CD4-positive, alpha-beta T cell (primary cell): Measurements from ENCODE around the gene NKD1. TPM values are rescaled to one million over a fixed set of nuclear protein-coding genes. Genes with fewer than 3 reads are reported as not detected.

ENCODE experiments used
- ATAC-seq: fragments of 200-7000 bp; cut with Tn5 transposase; one replicate; pipeline ENCODE4 v1.10.0; 2022; ENCODE audit warnings: mild to moderate bottlenecking; ENCODE audit not compliant: poor library complexity
- CTCF ChIA-PET: fragments of 350-600 bp; sonication (Branson Sonifier 250); formaldehyde crosslinking; loops from one replicate; lab custom pipeline; 2021; ENCODE audit warnings: antibody characterized with exemption, inconsistent platforms; lab: Charles Lee
- POLR2A ChIA-PET: fragments of 350-600 bp; sonication (Branson Sonifier 250); formaldehyde crosslinking; loops from one replicate; lab custom pipeline; 2021; ENCODE audit warnings: antibody characterized with exemption, inconsistent platforms; lab: Charles Lee
- DNase-seq, 14 experiments: peaks; one replicate each; pipeline ENCODE4 v3.0.0-alpha.2; 2013 to 2020; ENCODE audit warnings: mixed read lengths in 2 of 14
- H3K27ac ChIP-seq, 2 donors: one replicate each; pipeline versions ENCODE4 v1.5.1 to v1.7.0; 2013; ENCODE audit warnings: low read length in 2 of 2, low read depth in 1 of 2, mild to moderate bottlenecking in 1 of 2
- H3K27me3 ChIP-seq, 2 experiments: 1 replicate in 1 of 2; 2 replicates in 1 of 2; pipeline versions ENCODE4 v1.6.1 to v1.7.0; 2013; ENCODE audit warnings: low read length in 2 of 2, control low read depth in 1 of 2, mild to moderate bottlenecking in 1 of 2, moderate library complexity in 1 of 2; ENCODE audit not compliant: insufficient read depth in 2 of 2, control insufficient read depth in 1 of 2
- H3K36me3 ChIP-seq: one replicate; pipeline ENCODE4 v1.6.1; 2013; ENCODE audit warnings: low read length, control low read depth; ENCODE audit not compliant: insufficient read depth
- H3K4me1 ChIP-seq: one replicate; pipeline ENCODE4 v1.6.1; 2013; ENCODE audit warnings: low read length, control low read depth; ENCODE audit not compliant: insufficient read depth
- H3K4me3 ChIP-seq: one replicate; pipeline ENCODE4 v1.5.1; 2013; ENCODE audit warnings: mild to moderate bottlenecking, low read length, moderate library complexity
- H3K9me3 ChIP-seq, 2 experiments: 1 replicate in 1 of 2; 2 replicates in 1 of 2; pipeline versions ENCODE4 v1.6.1 to v1.7.0; 2013; ENCODE audit warnings: low read length in 2 of 2, mild to moderate bottlenecking in 2 of 2, control low read depth in 1 of 2, moderate library complexity in 1 of 2; ENCODE audit not compliant: control insufficient read depth in 1 of 2, insufficient read depth in 1 of 2
- H3K27ac Mint-ChIP-seq: one replicate; pipeline ENCODE4 v1.8.0; 2020; ENCODE audit warnings: mixed read lengths
- H3K27me3 Mint-ChIP-seq: one replicate; pipeline ENCODE4 v1.8.0; 2021; ENCODE audit warnings: mixed read lengths
- H3K36me3 Mint-ChIP-seq: one replicate; pipeline ENCODE4 v1.8.0; 2021; ENCODE audit warnings: low read depth, mixed read lengths
- H3K4me1 Mint-ChIP-seq: one replicate; pipeline ENCODE4 v1.8.0; 2021; ENCODE audit warnings: low read depth, mixed read lengths
- H3K4me3 Mint-ChIP-seq: one replicate; pipeline ENCODE4 v1.8.0; 2020; ENCODE audit warnings: mild to moderate bottlenecking, mixed read lengths
- H3K9me3 Mint-ChIP-seq: one replicate; pipeline ENCODE4 v1.8.0; 2020; ENCODE audit warnings: mixed read lengths
- intact Hi-C, 2 experiments: fragments of 100-400 bp; cut with DNase I in 1 of 2; cut with micrococcal nuclease in 1 of 2; formaldehyde crosslinking; loops; one replicate each; pipeline versions ENCODE4 v1.15.1 to v1.9.0; 2023 to 2025; cut with DNase I, micrococcal nuclease
- total RNA-seq, 174 experiments: library from RNA in 2 of 174; stranded (reverse) in 2 of 174; gene quantifications; one replicate each; pipeline ENCODE4 v1.2.3 and lab custom pipeline; 2021 to 2026
- TF ChIP-seq, protein P1 (sequence below): fragments of 200-600 bp; IDR thresholded peaks from one replicate; pipeline ENCODE4 v1.8.0; 2022; ENCODE audit warnings: antibody characterized with exemption, mild to moderate bottlenecking

Gene NKD1
- total RNA-seq, 2 experiments from 2014 or later: 6.1 to 9.8 TPM

- Mint-ChIP-seq H3K4me3 (no peak overlapping the region), H3K36me3 (peaks cover 78% of the 10 kb centered on the region), H3K27ac (peak overlapping the region; percentile 74), H3K27me3 (no peaks in the 10 kb centered on the region), H3K4me1 (peaks cover 43% of the 10 kb centered on the region), H3K9me3 (peaks cover 6% of the 10 kb centered on the region)
- CTCF ChIA-PET: interaction anchor here (2.2 to 2.6 kb wide), 2 partner anchors 73 to 135 kb away, joined by 10 to 19 read pairs; no protein-coding TSS in a partner anchor
- peaks cover 19 to 29% of the 10 kb centered on the region in 2 experiments for H3K9me3 ChIP-seq
- peaks cover 63% of the 10 kb centered on the region for H3K36me3 ChIP-seq
- no peaks in the 10 kb centered on the region for H3K27me3 ChIP-seq
- ATAC-seq: no peak
- DNase-seq: no peak
- no peak overlapping the region for H3K4me3 ChIP-seq
- H3K4me1 ChIP-seq: peaks cover 31% of the 10 kb centered on the region
- intact Hi-C loops: no loop called here
- POLR2A ChIA-PET: interaction anchor here (4.4 to 12.3 kb wide), 2 partner anchors 11 to 71 kb away, joined by 16 to 174 read pairs; partner anchors contain the start of genes CYLD and SNX20
- TF ChIP-seq, protein P1, sequence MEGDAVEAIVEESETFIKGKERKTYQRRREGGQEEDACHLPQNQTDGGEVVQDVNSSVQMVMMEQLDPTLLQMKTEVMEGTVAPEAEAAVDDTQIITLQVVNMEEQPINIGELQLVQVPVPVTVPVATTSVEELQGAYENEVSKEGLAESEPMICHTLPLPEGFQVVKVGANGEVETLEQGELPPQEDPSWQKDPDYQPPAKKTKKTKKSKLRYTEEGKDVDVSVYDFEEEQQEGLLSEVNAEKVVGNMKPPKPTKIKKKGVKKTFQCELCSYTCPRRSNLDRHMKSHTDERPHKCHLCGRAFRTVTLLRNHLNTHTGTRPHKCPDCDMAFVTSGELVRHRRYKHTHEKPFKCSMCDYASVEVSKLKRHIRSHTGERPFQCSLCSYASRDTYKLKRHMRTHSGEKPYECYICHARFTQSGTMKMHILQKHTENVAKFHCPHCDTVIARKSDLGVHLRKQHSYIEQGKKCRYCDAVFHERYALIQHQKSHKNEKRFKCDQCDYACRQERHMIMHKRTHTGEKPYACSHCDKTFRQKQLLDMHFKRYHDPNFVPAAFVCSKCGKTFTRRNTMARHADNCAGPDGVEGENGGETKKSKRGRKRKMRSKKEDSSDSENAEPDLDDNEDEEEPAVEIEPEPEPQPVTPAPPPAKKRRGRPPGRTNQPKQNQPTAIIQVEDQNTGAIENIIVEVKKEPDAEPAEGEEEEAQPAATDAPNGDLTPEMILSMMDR: no peak
- H3K27ac ChIP-seq: no peak overlapping the region
Observed at GRCh38 chr16:50670476-50670875, 122.3 kb downstream of the NKD1 start.

GRCh38 chr16:50671644-50672260 is 123.6 kb downstream of the NKD1 start:
- peaks cover 91% of the 10 kb centered on the region for H3K36me3 Mint-ChIP-seq
- H3K27me3 Mint-ChIP-seq: no peaks in the 10 kb centered on the region
- H3K4me1 ChIP-seq: peaks cover 31% of the 10 kb centered on the region
- TF ChIP-seq, protein P1: peak; percentile 63
- peak overlapping the region; percentile 39 for H3K4me3 Mint-ChIP-seq
- ATAC-seq (peak; percentile 25), DNase-seq (peak in 11 of 14 experiments; percentile 26 to 76 (median 47))
- ChIA-PET CTCF (interaction anchor here (0.8 to 2.6 kb wide), 14 partner anchors 9 to 317 kb away, joined by 3 to 19 read pairs (median 4); partner anchors contain the start of genes BRD7 and SNX20), POLR2A (interaction anchor here (0.7 to 12.3 kb wide), 4 partner anchors 9 to 300 kb away, joined by 3 to 174 read pairs (median 12); partner anchors contain the start of genes CYLD and SNX20)
- peaks cover 75% of the 10 kb centered on the region for H3K36me3 ChIP-seq
- H3K4me3 ChIP-seq: no peak overlapping the region
- H3K4me1 Mint-ChIP-seq: peaks cover 42% of the 10 kb centered on the region
- peak overlapping the region; percentile 74 for H3K27ac Mint-ChIP-seq
- intact Hi-C loops: loop anchor here in 1 of 2 experiments (1.0 kb wide), 1 partner anchor 135 kb away; no protein-coding TSS in a partner anchor
- H3K27me3 ChIP-seq: no peaks in the 10 kb centered on the region
- no peak overlapping the region for H3K27ac ChIP-seq
- peaks cover 6% of the 10 kb centered on the region for H3K9me3 Mint-ChIP-seq
- H3K9me3 ChIP-seq: peaks cover 19 to 29% of the 10 kb centered on the region in 2 experiments

- Mint-ChIP-seq H3K4me1 (peaks cover 43% of the 10 kb centered on the region), H3K9me3 (peaks cover 6% of the 10 kb centered on the region), H3K27ac (no peak overlapping the region), H3K36me3 (peaks cover 96% of the 10 kb centered on the region), H3K27me3 (no peaks in the 10 kb centered on the region), H3K4me3 (no peak overlapping the region)
- DNase-seq (no peak), ATAC-seq (no peak)
- H3K4me3 ChIP-seq: no peak overlapping the region
- H3K36me3 ChIP-seq: peaks cover 90% of the 10 kb centered on the region
- H3K9me3 ChIP-seq: peaks cover 19 to 29% of the 10 kb centered on the region in 2 experiments
- CTCF ChIA-PET: interaction anchor here (3.5 kb wide), 1 partner anchor 132 kb away, joined by 9 read pairs; no protein-coding TSS in a partner anchor
- peaks cover 34% of the 10 kb centered on the region for H3K4me1 ChIP-seq
- intact Hi-C loops: no loop called here
- H3K27ac ChIP-seq: no peak overlapping the region
- H3K27me3 ChIP-seq: no peaks in the 10 kb centered on the region
- TF ChIP-seq, protein P1: no peak
- POLR2A ChIA-PET: interaction anchor here (12.3 kb wide), 1 partner anchor 7 kb away, joined by 174 read pairs; the partner anchor contains the start of gene SNX20
Observed at GRCh38 chr16:50673496-50674275, 125.5 kb downstream of the NKD1 start.
